K562 (cell line): Measurements from ENCODE around the gene KAZN. TPM values are rescaled to one million over a fixed set of nuclear protein-coding genes. Genes with fewer than 3 reads are reported as not detected.

ENCODE experiments used
- ARID4B ChIP-seq: sonication (generic); formaldehyde crosslinking; IDR thresholded peaks from 2 replicates; pipeline ENCODE4 v1.8.0; 2022; ENCODE audit warnings: mild to moderate bottlenecking, missing genetic modification reagents
- CBX1 ChIP-seq: sonication (generic); IDR thresholded peaks from 2 replicates; pipeline ENCODE4 v1.6.1; 2016; ENCODE audit warnings: antibody characterized with exemption, low read depth, mild to moderate bottlenecking
- DLX4 ChIP-seq: fragments of 250-450 bp; sonication (Bioruptor Pico); IDR thresholded peaks from 2 replicates; pipeline ENCODE4 v1.6.1; 2021; ENCODE audit warnings: mild to moderate bottlenecking
- GTF2B ChIP-seq: IDR thresholded peaks from 2 replicates; pipeline ENCODE4 v1.6.1; 2011; ENCODE audit not compliant: insufficient read length; ENCODE audit errors: extremely low read depth
- SMARCB1 ChIP-seq: IDR thresholded peaks from 2 replicates; pipeline ENCODE4 v1.6.1; 2011; ENCODE audit warnings: improper control_type of control experiment, low read depth; ENCODE audit not compliant: insufficient read length
- ZFP1 ChIP-seq: fragments of 450-650 bp; formaldehyde crosslinking; IDR thresholded peaks from 2 replicates; pipeline ENCODE4 v1.4.0; 2020; ENCODE audit warnings: mild to moderate bottlenecking, mixed read lengths
- ZFX ChIP-seq: sonication (generic); formaldehyde crosslinking; IDR thresholded peaks from 2 replicates; pipeline ENCODE4 v1.8.0; 2022; ENCODE audit warnings: mild to moderate bottlenecking, missing genetic modification reagents, moderate library complexity
- ZNF239 ChIP-seq: fragments of 250-450 bp; sonication (Bioruptor Pico); IDR thresholded peaks from 2 replicates; pipeline ENCODE4 v1.4.0; 2020; ENCODE audit warnings: mild to moderate bottlenecking
- ZNF277 ChIP-seq: fragments of 250-450 bp; sonication (Bioruptor Pico); IDR thresholded peaks from 2 replicates; pipeline ENCODE4 v1.8.0; 2022; ENCODE audit warnings: inconsistent platforms, mild to moderate bottlenecking, moderate library complexity, borderline replicate concordance
- ZNF347 ChIP-seq: fragments of 450-650 bp; formaldehyde crosslinking; IDR thresholded peaks from 2 replicates; pipeline ENCODE4 v1.4.0; 2020; ENCODE audit warnings: low read depth, mild to moderate bottlenecking, moderate library complexity
- polyA plus RNA-seq, 8 experiments: library from polyadenylated mRNA; depleted of rRNA in 4 of 8; stranded (reverse) in 5 of 8; unstranded in 3 of 8; fragments of >200 nt; fragmentation: Nextera tagmentation in 2 of 8; fragmentation: Illumina TruSeq in 1 of 8; extraction: Ambion mirVana in 2 of 8; extraction: Trizol in 1 of 8; gene quantifications; 2 replicates each; pipeline versions ENCODE4 v1.2.1 to v1.2.3, GENCODE V29; 2011 to 2014; ENCODE audit warnings: inconsistent platforms in 1 of 8, missing spikeins in 1 of 8
- total RNA-seq, 7 experiments: library from RNA; depleted of rRNA in 6 of 7; stranded (reverse); fragments of >200 nt in 6 of 7; fragmentation: Illumina TruSeq in 2 of 7; extraction: Trizol in 2 of 7; gene quantifications; 2 replicates each; pipeline versions ENCODE4 v1.2.1 to v1.2.3, GENCODE V29; 2011 to 2021; ENCODE audit warnings: low replicate concordance in 1 of 7
- TF ChIP-seq, protein P1 (sequence below): fragments of 250-450 bp; sonication (Bioruptor Pico); IDR thresholded peaks from 2 replicates; pipeline ENCODE4 v1.8.0; 2021; ENCODE audit warnings: moderate library complexity, mild to moderate bottlenecking, inconsistent platforms
- TF ChIP-seq, protein P2 (sequence below), 2 experiments: fragments of 450-650 bp; IDR thresholded peaks; 2 replicates each; pipeline ENCODE4 v1.6.1; 2018; ENCODE audit warnings: mild to moderate bottlenecking in 2 of 2, low read depth in 1 of 2; ENCODE audit not compliant: partially characterized antibody in 2 of 2
- TF ChIP-seq, protein P3 (sequence below): IDR thresholded peaks from 2 replicates; pipeline ENCODE4 v1.6.1; 2016; ENCODE audit warnings: missing genetic modification characterization, missing compliant biosample characterization

KAZN gene
- total and polyA plus RNA-seq, 9 of the 15 experiments (the other 6 are each of a cell fraction or from before 2014, with no cell fraction given) = 2.1 to 21.6 (median 5.4) TPM

- TF ChIP-seq GTF2B (no peak), SMARCB1 (no peak), ARID4B (CRISPR knock-in tag) (no peak), ZFP1 (CRISPR knock-in tag) (no peak), ZNF347 (CRISPR knock-in tag) (no peak), ZNF277 (CRISPR knock-in tag) (no peak), ZNF239 (no peak), ZFX (CRISPR knock-in tag) (no peak), DLX4 (no peak), CBX1 (peak; percentile 91; the same call in 1 of the 2 replicates)
- TF ChIP-seq, protein P1, sequence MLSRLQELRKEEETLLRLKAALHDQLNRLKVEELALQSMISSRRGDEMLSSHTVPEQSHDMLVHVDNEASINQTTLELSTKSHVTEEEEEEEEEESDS (CRISPR knock-in tag) = no peak
- TF ChIP-seq, protein P2, sequence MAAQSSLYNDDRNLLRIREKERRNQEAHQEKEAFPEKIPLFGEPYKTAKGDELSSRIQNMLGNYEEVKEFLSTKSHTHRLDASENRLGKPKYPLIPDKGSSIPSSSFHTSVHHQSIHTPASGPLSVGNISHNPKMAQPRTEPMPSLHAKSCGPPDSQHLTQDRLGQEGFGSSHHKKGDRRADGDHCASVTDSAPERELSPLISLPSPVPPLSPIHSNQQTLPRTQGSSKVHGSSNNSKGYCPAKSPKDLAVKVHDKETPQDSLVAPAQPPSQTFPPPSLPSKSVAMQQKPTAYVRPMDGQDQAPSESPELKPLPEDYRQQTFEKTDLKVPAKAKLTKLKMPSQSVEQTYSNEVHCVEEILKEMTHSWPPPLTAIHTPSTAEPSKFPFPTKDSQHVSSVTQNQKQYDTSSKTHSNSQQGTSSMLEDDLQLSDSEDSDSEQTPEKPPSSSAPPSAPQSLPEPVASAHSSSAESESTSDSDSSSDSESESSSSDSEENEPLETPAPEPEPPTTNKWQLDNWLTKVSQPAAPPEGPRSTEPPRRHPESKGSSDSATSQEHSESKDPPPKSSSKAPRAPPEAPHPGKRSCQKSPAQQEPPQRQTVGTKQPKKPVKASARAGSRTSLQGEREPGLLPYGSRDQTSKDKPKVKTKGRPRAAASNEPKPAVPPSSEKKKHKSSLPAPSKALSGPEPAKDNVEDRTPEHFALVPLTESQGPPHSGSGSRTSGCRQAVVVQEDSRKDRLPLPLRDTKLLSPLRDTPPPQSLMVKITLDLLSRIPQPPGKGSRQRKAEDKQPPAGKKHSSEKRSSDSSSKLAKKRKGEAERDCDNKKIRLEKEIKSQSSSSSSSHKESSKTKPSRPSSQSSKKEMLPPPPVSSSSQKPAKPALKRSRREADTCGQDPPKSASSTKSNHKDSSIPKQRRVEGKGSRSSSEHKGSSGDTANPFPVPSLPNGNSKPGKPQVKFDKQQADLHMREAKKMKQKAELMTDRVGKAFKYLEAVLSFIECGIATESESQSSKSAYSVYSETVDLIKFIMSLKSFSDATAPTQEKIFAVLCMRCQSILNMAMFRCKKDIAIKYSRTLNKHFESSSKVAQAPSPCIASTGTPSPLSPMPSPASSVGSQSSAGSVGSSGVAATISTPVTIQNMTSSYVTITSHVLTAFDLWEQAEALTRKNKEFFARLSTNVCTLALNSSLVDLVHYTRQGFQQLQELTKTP (IDR thresholded peaks at IDR 0.05; ENCODE audit: low read depth in 1 of 2, partially characterized antibody in 2 of 2) = no peak
- TF ChIP-seq, protein P3, sequence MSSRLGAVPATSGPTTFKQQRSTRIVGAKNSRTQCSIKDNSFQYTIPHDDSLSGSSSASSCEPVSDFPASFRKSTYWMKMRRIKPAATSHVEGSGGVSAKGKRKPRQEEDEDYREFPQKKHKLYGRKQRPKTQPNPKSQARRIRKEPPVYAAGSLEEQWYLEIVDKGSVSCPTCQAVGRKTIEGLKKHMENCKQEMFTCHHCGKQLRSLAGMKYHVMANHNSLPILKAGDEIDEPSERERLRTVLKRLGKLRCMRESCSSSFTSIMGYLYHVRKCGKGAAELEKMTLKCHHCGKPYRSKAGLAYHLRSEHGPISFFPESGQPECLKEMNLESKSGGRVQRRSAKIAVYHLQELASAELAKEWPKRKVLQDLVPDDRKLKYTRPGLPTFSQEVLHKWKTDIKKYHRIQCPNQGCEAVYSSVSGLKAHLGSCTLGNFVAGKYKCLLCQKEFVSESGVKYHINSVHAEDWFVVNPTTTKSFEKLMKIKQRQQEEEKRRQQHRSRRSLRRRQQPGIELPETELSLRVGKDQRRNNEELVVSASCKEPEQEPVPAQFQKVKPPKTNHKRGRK = no peak
These were observed 208.3 kb downstream of the KAZN start (continued) for GRCh38 chr1:14806772-14807171.
